Jurkat, Clone E6-1 (cell line): ENCODE measurements around the gene PNMT.

Experiments used
- DNase-seq: peaks from one replicate; pipeline ENCODE4 v3.0.0-alpha.2; 2011; ENCODE audit warnings: low read depth, low spot score
- H3K4me3 ChIP-seq: 2 replicates; pipeline ENCODE4 v1.5.1; 2011; ENCODE audit warnings: mild to moderate bottlenecking, low read length, control low read depth, moderate library complexity

Gene PNMT

DNA sequence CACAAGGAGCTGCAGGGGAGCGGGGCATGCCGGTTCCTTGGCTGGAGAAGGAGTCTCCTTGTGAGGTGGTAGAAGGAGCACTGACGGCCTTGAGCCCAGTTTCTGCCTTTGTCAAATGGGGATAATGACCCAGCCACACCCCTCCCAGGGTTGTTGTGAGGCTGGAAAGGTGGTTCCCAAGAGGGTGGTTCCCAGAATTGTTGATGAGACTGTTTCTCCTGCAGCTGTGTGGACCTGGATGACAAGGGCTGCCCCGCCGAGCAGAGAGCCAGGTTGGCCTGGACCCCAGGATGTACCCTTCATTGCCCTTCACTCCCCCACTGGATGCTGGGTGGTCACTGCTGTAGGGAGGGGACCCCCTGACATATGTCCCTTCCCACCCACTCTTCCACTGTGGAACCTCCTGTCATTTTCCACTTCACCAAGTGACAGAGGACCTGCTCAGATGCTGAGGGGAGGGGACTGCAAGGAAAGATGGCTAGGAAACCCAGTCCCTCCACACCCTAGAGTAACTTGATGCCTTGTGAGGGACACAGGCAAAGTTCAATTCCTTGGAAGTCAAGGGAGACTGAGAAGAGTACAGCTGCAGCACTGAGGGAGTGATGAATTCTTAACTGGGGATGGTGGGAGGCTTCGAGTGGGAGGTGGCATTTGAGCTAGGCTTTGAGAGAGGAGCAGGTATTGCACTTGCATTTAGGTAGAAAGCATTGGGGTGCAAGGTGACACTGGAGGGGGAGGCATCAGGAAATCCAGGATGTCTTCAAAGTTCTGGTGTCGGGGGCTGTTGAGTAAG is 51.5 kb downstream of the PNMT start:
- H3K4me3 ChIP-seq, result no peak overlapping the region
- DNase-seq, result no peak
